K562 (cell line): ENCODE measurements around the gene SLC4A2. TPM values are rescaled to one million over a fixed set of nuclear protein-coding genes. Genes with fewer than 3 reads are reported as not detected.

ENCODE experiments used
- BDP1 ChIP-seq: IDR thresholded peaks from 3 replicates; pipeline ENCODE4 v1.6.1; 2011; ENCODE audit not compliant: insufficient read length, insufficient read depth
- BRF1 ChIP-seq: IDR thresholded peaks from 3 replicates; pipeline ENCODE4 v1.6.1; 2011; ENCODE audit warnings: borderline replicate concordance, mild to moderate bottlenecking; ENCODE audit not compliant: insufficient read length; ENCODE audit errors: extremely low read depth
- CSDE1 ChIP-seq, 2 experiments: fragments of 450-650 bp; IDR thresholded peaks; 2 replicates each; pipeline ENCODE4 v1.6.1; 2016; ENCODE audit warnings: mild to moderate bottlenecking in 1 of 2
- FOXJ2 ChIP-seq: fragments of 200-800 bp; sonication (Bioruptor generic); IDR thresholded peaks from 2 replicates; pipeline ENCODE4 v1.6.1; 2016; ENCODE audit warnings: missing genetic modification characterization, missing compliant biosample characterization
- HMBOX1 ChIP-seq: sonication (generic); IDR thresholded peaks from 2 replicates; pipeline ENCODE4 v1.6.1; 2016
- IRF9 ChIP-seq: fragments of 450-650 bp; IDR thresholded peaks from 2 replicates; pipeline ENCODE4 v1.6.1; 2016; ENCODE audit warnings: missing biosample characterization, missing genetic modification characterization
- MECOM ChIP-seq: fragments of 250-450 bp; sonication (Bioruptor Pico); IDR thresholded peaks from 2 replicates; pipeline ENCODE4 v1.8.0; 2022; ENCODE audit warnings: inconsistent platforms
- PKNOX1 ChIP-seq: fragments of 450-650 bp; IDR thresholded peaks from 2 replicates; pipeline ENCODE4 v1.6.1; 2016
- ZBTB33 ChIP-seq: sonication (generic); formaldehyde crosslinking; IDR thresholded peaks from 2 replicates; pipeline ENCODE4 v1.8.1; 2023; ENCODE audit warnings: mild to moderate bottlenecking, missing genetic modification reagents
- ZMIZ1 ChIP-seq, 2 experiments: fragments of 150-350 bp in 1 of 2; IDR thresholded peaks; 2 replicates each; pipeline ENCODE4 v1.6.1; 2012 to 2016; ENCODE audit warnings: low read depth in 2 of 2, low read length in 2 of 2, mild to moderate bottlenecking in 1 of 2, moderate library complexity in 1 of 2
- ZNF311 ChIP-seq: fragments of 250-450 bp; sonication (Bioruptor Pico); IDR thresholded peaks from 2 replicates; pipeline ENCODE4 v1.4.0; 2020; ENCODE audit warnings: mild to moderate bottlenecking, moderate library complexity
- ZNF77 ChIP-seq: fragments of 250-450 bp; sonication (Bioruptor Pico); IDR thresholded peaks from 2 replicates; pipeline ENCODE4 v1.5.0; 2020
- ZZZ3 ChIP-seq: fragments of 450-650 bp; IDR thresholded peaks from 2 replicates; pipeline ENCODE4 v1.6.1; 2016; ENCODE audit warnings: antibody characterized with exemption, mild to moderate bottlenecking, moderate library complexity
- polyA plus RNA-seq, 8 experiments: library from polyadenylated mRNA; depleted of rRNA in 4 of 8; stranded (reverse) in 5 of 8; unstranded in 3 of 8; fragments of >200 nt; fragmentation: Nextera tagmentation in 2 of 8; fragmentation: Illumina TruSeq in 1 of 8; extraction: Ambion mirVana in 2 of 8; extraction: Trizol in 1 of 8; gene quantifications; 2 replicates each; pipeline versions ENCODE4 v1.2.1 to v1.2.3, GENCODE V29; 2011 to 2014; ENCODE audit warnings: inconsistent platforms in 1 of 8, missing spikeins in 1 of 8
- total RNA-seq, 7 experiments: library from RNA; depleted of rRNA in 6 of 7; stranded (reverse); fragments of >200 nt in 6 of 7; fragmentation: Illumina TruSeq in 2 of 7; extraction: Trizol in 2 of 7; gene quantifications; 2 replicates each; pipeline versions ENCODE4 v1.2.1 to v1.2.3, GENCODE V29; 2011 to 2021; ENCODE audit warnings: low replicate concordance in 1 of 7

Gene SLC4A2
- total and polyA plus RNA-seq, 9 of the 15 experiments (the other 6 are each of a cell fraction or from before 2014, with no cell fraction given), result 11.4 to 375 (median 130) TPM

- TF ChIP-seq ZMIZ1 (IDR thresholded peaks at IDR 0.05; ENCODE audit: low read depth in 2 of 2, low read length in 2 of 2) (no peak), ZNF77 (CRISPR knock-in tag) (no peak), HMBOX1 (no peak), FOXJ2 (tag) (0 out of 2 replicates have a peak, but pooled peaks have one; percentile 44), PKNOX1 (peak; percentile 67), ZNF311 (CRISPR knock-in tag) (no peak), IRF9 (tag) (no peak), ZBTB33 (CRISPR knock-in tag) (peak; percentile 57; the same call in 1 of the 2 replicates), CSDE1 (IDR thresholded peaks at IDR 0.05) (no peak; a peak in 1 of 4 replicates), BDP1 (no peak), BRF1 (no peak), MECOM (CRISPR knock-in tag) (no peak), ZZZ3 (no peak)
Measured at GRCh38 chr7:151017953-151018420, 41.4 kb upstream of the SLC4A2 start (continued).
